HG02610 (cell line): ENCODE data around the gene PAPPA2.

Source experiments
- ATAC-seq: cut with Tn5 transposase; IDR thresholded peaks from one replicate; pipeline ENCODE4 v1.9.1; 2021; ENCODE audit warnings: mild to moderate bottlenecking, moderate library complexity; ENCODE audit not compliant: unreplicated experiment

The PAPPA2 gene

DNA sequence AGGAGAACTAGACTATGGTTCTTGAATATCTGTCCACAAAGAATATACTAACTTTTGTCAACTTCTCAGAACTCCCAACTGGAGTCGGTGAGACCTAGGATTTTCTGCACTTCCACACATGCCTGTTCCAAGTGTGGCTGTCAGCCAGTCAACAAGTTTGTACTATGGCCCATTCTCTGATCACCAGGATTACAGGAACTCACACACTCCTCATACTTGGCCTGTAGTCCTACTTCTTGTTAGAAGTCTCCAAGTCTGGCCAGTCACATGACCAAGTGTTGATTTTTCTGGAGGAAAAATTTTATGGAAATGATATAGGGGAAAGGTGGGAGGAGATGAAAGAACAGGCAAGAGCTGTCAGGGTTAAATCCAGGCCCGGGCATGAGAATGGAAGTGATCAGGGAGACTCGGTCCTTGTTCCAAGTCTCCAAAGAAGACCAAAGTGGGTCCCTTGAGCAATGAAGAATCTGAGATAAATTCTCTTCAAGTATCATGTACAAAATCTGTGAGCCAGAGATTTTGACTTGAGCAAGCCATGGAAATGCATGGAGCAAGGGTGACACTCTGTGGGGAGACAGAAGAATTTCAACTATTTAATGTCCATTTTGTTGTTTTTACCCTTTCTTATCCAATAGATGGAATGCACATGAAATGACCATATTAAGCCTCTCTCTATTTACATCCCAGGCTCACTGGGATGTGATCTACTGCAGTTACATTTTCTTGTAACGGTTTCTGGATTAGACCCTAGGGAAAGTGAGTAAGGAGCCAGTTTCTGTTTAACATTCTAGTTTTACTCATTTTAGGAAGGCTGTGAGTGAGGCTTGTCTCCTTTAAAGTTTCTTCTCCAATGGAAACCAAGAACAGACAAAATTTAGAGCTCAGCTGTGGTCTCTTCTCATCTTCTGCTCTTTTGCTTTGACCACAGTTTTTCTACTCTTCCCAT lies 380.6 kb downstream of the PAPPA2 start:
- no peak for ATAC-seq

DNA sequence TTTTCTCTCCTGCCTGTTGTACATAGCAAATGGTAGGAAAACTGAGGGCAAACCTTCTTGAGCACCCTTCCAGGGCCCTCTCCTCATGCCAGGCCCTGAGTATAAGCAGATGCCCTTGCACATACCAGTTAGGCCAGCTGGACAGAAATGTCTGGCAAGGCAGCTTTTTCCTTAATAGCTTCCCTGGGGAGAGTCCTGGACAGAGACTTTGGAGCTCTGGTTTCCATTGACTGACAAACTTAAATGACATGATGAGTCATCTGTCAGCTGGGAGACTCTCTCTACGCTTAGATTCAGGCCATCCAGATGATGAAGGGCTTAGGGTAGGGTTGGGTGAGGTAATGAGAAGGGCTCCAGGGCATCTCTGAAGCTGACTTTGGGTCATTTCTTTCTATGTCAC lies 384.1 kb downstream of the PAPPA2 start:
- no peak for ATAC-seq

- no peak for ATAC-seq
Measured at GRCh38 chr1:176849281-176849680, 386.3 kb downstream of the PAPPA2 start.

GRCh38 chr1:176850871-176851270 lies 387.9 kb downstream of the PAPPA2 start:
- ATAC-seq, result no peak

- ATAC-seq, result no peak
Measured at GRCh38 chr1:176852124-176852523, 389.1 kb downstream of the PAPPA2 start.

DNA sequence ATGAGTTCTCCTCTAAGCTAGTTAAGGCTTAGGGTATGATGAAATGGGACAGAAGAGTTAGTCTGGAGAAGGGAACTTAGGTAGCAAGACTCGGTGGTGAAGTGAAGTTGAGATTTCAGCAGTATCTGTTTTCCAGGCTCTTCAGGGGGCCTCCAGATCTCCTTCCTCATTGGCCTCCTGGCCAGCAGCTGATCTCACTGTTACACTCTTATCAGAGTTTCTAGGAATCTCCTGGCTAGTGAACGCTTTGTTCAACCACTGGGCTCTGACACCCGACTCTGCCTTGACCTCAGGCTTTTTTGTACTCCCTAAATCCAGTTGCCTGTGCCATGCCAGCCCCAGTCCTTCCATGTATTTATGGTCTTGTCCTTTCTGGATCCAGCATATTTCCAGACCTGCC lies 390.5 kb downstream of the PAPPA2 start:
- no peak for ATAC-seq

GRCh38 chr1:176854121-176854520 lies 391.1 kb downstream of the PAPPA2 start:
- no peak for ATAC-seq

- ATAC-seq, result no peak
Measured at GRCh38 chr1:176854758-176855745, 392.1 kb downstream of the PAPPA2 start.

DNA sequence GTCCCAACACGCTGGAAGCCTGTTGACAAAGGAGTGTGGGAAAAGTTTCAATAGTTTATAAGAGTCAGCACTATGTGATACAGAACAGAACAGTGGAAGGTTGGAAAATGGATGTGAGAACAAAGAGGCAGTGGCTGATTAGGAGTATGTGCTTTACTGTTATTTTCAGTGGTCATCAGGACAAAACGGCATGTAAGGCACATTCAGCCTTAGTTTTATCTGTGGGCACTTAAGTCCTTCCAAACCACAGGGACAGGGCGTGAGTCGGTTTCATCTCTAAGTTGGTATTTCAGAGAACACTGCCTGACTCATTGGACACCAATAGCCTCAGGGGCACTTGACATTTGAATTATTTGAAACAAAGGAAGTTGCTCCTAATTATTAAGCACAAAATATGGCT lies 394.7 kb downstream of the PAPPA2 start:
- ATAC-seq, result no peak

- ATAC-seq, result no peak
Measured at GRCh38 chr1:176858433-176858916, 395.5 kb downstream of the PAPPA2 start.

- no peak for ATAC-seq
Measured at GRCh38 chr1:176863613-176864012, 400.6 kb downstream of the PAPPA2 start.

DNA sequence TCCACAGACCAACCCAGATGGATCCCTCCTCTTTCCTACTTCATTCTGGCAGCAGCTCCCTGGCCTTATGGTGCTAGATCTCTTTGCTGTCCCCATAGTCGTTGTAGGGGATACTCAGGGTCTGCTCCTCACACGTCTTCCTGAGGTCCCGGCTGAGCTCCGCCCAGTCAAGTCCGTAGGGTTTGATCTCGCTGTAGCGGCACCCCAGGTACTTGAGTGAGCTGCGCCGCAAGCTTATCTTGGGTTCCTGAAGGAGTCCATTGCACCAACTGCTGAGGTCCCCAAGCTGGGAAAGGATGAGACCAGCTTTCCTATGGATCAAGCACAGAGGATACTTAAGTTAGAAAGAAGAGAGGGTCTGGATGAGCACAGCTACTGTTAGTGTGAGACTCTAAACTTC lies 401.2 kb downstream of the PAPPA2 start:
- ATAC-seq, result no peak

DNA sequence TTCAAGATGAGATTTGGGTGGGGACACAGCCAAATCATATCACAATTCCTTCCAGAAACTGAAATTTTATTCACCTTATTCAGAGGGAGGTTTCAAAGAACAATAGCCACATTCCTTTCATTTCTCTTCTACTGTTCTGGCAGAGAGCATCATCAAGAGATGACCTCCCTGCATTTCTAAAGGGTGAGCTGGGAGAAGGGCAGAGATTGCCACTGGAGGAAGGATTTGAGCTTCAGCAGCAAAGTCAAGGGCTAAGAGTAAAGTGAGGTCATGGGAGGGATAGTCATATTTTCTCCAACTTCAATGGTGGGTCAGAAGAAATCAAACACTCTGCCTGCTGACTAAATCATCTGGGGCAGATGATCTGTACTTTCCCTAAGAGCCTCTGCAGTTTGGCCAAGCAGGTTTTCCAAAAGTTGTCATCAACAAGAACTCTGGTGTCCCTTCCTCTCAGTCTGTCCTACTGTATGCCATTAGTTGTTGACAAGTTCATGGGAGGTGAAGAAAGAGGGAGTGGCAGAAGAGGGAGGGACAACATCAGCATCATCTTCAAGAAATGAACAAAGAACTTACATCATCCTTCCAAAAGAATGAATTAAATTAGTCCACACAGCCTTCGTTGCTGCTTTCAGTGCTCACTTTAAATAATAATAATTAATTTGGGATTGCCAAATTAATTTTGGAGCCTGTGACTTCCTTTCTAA lies 403.2 kb downstream of the PAPPA2 start:
- no peak for ATAC-seq

GRCh38 chr1:176869577-176869976 lies 406.6 kb downstream of the PAPPA2 start:
- ATAC-seq, result no peak

DNA sequence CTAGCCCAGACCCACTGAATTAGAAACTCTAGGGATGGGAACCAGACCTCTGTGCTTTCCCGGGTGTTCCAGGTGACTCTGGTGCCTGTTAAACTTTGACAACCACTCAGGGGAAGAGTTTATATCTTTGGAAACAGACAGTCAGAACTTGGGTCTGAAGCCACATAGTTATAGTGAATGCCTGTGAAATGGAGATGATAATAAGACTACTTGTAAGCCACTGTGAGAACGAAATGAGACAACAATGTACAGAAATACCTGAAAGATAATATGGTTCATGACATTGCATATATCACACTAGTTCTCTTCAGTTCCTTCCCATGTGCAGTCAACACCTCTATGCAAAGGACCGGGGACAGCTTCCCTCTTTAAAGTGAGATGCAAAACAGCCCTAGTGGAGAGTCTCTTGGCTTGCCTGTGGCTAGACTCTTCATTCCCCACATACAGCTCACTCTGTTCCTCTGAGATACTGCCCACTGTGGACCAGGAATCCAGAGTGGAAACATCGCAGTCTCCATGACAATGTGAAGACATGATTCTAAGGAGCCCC lies 414.1 kb downstream of the PAPPA2 start:
- ATAC-seq, result no peak

GRCh38 chr1:176877557-176877956 lies 414.6 kb downstream of the PAPPA2 start:
- no peak for ATAC-seq

DNA sequence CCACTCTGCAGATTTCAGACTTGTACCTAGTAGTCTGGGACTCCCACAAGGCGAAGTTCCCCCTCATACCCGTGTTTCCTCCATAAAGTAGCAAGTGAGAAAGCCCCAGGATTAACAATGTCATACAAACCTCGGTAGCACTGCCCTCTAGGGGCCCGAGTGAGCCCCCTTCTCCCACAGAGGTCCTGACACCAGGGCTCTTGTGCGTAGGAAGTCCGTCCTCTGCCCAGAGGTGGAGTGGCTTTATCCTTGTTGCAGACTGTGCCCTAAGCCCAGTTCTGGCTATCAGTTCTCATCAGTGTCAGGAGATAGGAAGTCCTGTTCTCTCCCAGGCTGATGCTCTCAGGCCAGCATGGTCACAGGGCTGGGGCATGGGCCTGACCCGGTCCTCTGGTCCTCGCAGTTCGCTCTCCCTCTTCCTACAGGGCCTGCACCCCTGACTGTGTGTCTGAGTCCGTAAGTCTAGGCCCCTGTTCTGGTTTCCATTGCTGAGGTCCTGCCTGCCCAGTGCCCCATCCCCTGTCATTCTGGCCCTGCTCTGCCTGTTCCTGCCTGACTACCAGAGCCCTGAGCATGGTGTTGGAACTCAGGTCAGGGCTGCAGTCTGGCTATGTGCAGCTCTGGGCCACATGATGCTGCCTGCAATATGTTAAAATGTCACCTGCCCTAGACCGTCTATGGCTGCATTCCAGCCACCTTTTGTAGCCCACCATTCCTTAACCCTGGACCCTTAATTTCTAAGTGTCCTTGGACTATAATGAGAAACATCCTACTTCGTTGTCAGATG lies 416.0 kb downstream of the PAPPA2 start:
- no peak for ATAC-seq

DNA sequence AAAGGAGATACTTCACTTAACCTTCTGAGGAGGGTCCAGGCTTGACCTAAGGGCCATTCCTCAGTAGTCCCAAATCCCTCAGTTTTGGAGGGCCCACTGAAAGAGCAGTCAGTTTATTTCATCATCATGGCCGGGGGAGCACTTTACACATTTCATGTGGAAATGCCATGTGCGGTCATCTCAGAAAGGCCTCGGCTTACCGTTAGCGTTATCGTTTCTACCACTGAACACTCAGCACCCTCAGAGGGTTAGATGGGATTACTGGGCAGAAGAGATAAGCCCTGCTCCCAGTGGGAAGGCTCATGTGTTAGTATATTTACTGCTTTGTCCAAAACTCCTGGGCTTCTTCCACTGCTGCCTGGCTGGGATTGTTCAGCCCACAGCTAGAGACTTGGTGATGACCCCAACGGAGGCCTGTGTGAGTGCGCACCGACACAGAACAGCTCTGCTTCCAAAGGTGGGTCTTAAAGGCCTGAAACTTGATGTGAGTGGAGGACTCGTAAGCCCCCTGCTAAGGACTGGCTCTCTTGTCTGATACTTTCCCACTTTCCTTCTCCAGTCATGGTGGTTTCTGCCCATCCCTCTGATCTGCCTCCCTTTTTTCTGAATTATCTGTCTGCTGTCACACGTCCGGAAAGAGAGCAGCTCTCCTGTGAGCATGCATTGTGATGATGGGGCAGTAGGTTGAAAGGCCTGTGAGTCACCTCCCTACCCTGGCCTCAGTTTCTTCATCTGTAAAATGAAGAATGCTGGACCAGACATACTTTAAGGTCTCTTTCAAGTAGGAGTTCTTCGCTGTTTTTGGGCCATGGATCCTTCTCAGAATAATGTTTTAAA lies 417.0 kb downstream of the PAPPA2 start:
- no peak for ATAC-seq
